IMR-90 (cell line): ENCODE data around the gene IRX3. TPM values are rescaled to one million over a fixed set of nuclear protein-coding genes. Genes with fewer than 3 reads are reported as not detected.

Experiments used
- ATAC-seq: fragments of 200-7000 bp; cut with Tn5 transposase; 2 replicates; pipeline ENCODE4 v1.9.1; 2020; ENCODE audit warnings: low read depth, mild to moderate bottlenecking, moderate library complexity
- BruUV-seq: library from RNA; stranded (reverse); fragments of 400-500 nt; replicated peaks from 2 replicates; lab custom pipeline; 2021; lab: Mats Ljungman, UMichigan
- CTCF ChIA-PET: fragments of 300-600 bp; formaldehyde crosslinking; extraction: SDS; loops from one replicate; lab custom pipeline; 2021; ENCODE audit warnings: antibody characterized with exemption; lab: Yijun Ruan, JAX
- POLR2A ChIA-PET: fragments of 300-600 bp; sonication (Branson Sonifier 250); formaldehyde crosslinking; loops from one replicate; lab custom pipeline; 2022; ENCODE audit warnings: antibody characterized with exemption; ENCODE audit not compliant: unreplicated experiment; lab: Charles Lee
- DNase-seq: peaks from one replicate; pipeline ENCODE4 v3.0.0; 2013
- H2AFZ ChIP-seq: replicated peaks from 2 replicates; pipeline ENCODE3; 2013; ENCODE audit warnings: low read length, mild to moderate bottlenecking; ENCODE audit not compliant: poor library complexity
- H2AK5ac ChIP-seq: 2 replicates; pipeline ENCODE4 v1.6.1; 2013; ENCODE audit warnings: low read depth, low read length, inconsistent platforms
- H2AK9ac ChIP-seq: replicated peaks from 2 replicates; pipeline ENCODE3; 2013; ENCODE audit warnings: mild to moderate bottlenecking, low read depth, low read length, moderate library complexity; ENCODE audit not compliant: poor library complexity
- H2BK120ac ChIP-seq: 2 replicates; pipeline ENCODE4 v1.6.1; 2013; ENCODE audit warnings: low read depth, low read length, inconsistent platforms
- H2BK15ac ChIP-seq: 3 replicates; pipeline ENCODE4 v1.6.1; 2013; ENCODE audit warnings: low read depth, low read length, inconsistent platforms
- H2BK20ac ChIP-seq: 2 replicates; pipeline ENCODE4 v1.6.1; 2013; ENCODE audit warnings: low read depth, mild to moderate bottlenecking, inconsistent platforms, low read length, moderate library complexity
- H2BK5ac ChIP-seq: 2 replicates; pipeline ENCODE4 v1.6.1; 2013; ENCODE audit warnings: mild to moderate bottlenecking, low read depth, low read length, inconsistent platforms; ENCODE audit not compliant: poor library complexity, severe bottlenecking
- H3K14ac ChIP-seq: replicated peaks from 2 replicates; pipeline ENCODE4 v1.6.1; 2013; ENCODE audit warnings: low read depth, low read length, inconsistent platforms
- H3K18ac ChIP-seq: 2 replicates; pipeline ENCODE4 v1.6.1; 2013; ENCODE audit warnings: low read depth, low read length, control low read depth
- H3K23ac ChIP-seq: 2 replicates; pipeline ENCODE4 v1.6.1; 2013; ENCODE audit warnings: low read depth, low read length, inconsistent platforms
- H3K27ac ChIP-seq: 2 replicates; pipeline ENCODE4 v1.5.1; 2013; ENCODE audit warnings: mild to moderate bottlenecking, control low read depth, low read length; ENCODE audit not compliant: insufficient read depth
- H3K27me3 ChIP-seq: 2 replicates; pipeline ENCODE4 v1.6.1; 2013; ENCODE audit warnings: low read length; ENCODE audit not compliant: control insufficient read depth, insufficient read depth
- H3K36me3 ChIP-seq: 2 replicates; pipeline ENCODE4 v1.6.1; 2013; ENCODE audit warnings: low read length, mixed read lengths; ENCODE audit not compliant: control insufficient read depth, insufficient read depth
- H3K4ac ChIP-seq: 2 replicates; pipeline ENCODE4 v1.6.1; 2013; ENCODE audit warnings: low read depth, low read length, inconsistent platforms
- H3K4me1 ChIP-seq: 2 replicates; pipeline ENCODE4 v1.6.1; 2013; ENCODE audit warnings: low read length, mixed read lengths; ENCODE audit not compliant: control insufficient read depth, insufficient read depth
- H3K4me2 ChIP-seq: 2 replicates; pipeline ENCODE4 v1.6.1; 2013; ENCODE audit warnings: low read depth, mild to moderate bottlenecking, control low read depth, low read length, moderate library complexity
- H3K4me3 ChIP-seq: 2 replicates; pipeline ENCODE4 v1.5.1; 2013; ENCODE audit warnings: low read depth, mild to moderate bottlenecking, control low read depth, low read length, moderate library complexity; ENCODE audit not compliant: insufficient read depth
- H3K56ac ChIP-seq: 2 replicates; pipeline ENCODE4 v1.6.1; 2013; ENCODE audit warnings: low read length, inconsistent platforms; ENCODE audit not compliant: insufficient read depth; ENCODE audit errors: extremely low read depth
- H3K79me1 ChIP-seq, 2 experiments: 2 replicates each; pipeline ENCODE4 v1.6.1; 2013; ENCODE audit warnings: low read length in 2 of 2, inconsistent platforms in 1 of 2, low read depth in 1 of 2
- H3K9ac ChIP-seq: 2 replicates; pipeline ENCODE4 v1.6.1; 2013; ENCODE audit warnings: low read depth, low read length, control low read depth
- H3K9me1 ChIP-seq: 2 replicates; pipeline ENCODE4 v1.6.1; 2013; ENCODE audit warnings: low read length, inconsistent platforms; ENCODE audit not compliant: insufficient read depth
- H3K9me3 ChIP-seq: 2 replicates; pipeline ENCODE4 v1.6.1; 2013; ENCODE audit warnings: low read length; ENCODE audit not compliant: control insufficient read depth, insufficient read depth
- H4K20me1 ChIP-seq: 2 replicates; pipeline ENCODE4 v1.6.1; 2013; ENCODE audit warnings: low read length, inconsistent platforms; ENCODE audit not compliant: insufficient read depth
- H4K5ac ChIP-seq: 2 replicates; pipeline ENCODE4 v1.6.1; 2013; ENCODE audit warnings: mild to moderate bottlenecking, low read depth, low read length, control low read depth
- H4K8ac ChIP-seq, 2 experiments: 2 replicates each; pipeline ENCODE4 v1.6.1; 2013; ENCODE audit warnings: low read depth in 2 of 2, low read length in 2 of 2, control low read depth in 1 of 2, inconsistent platforms in 1 of 2
- H4K91ac ChIP-seq: 2 replicates; pipeline ENCODE4 v1.6.1; 2013; ENCODE audit warnings: low read depth, low read length, inconsistent platforms; ENCODE audit not compliant: insufficient read depth
- BHLHE40 ChIP-seq: fragments of 150-350 bp; IDR thresholded peaks from 2 replicates; pipeline ENCODE4 v1.6.1; 2016; ENCODE audit warnings: mild to moderate bottlenecking, low read depth, low read length
- CEBPB ChIP-seq: IDR thresholded peaks from 2 replicates; pipeline ENCODE4 v1.6.1; 2012; ENCODE audit warnings: low read depth, low read length, improper control_type of control experiment
- CHD1 ChIP-seq: IDR thresholded peaks from 2 replicates; pipeline ENCODE4 v1.6.1; 2012; ENCODE audit warnings: low read depth, low read length, improper control_type of control experiment
- ELK1 ChIP-seq: fragments of 150-350 bp; IDR thresholded peaks from 2 replicates; pipeline ENCODE4 v1.6.1; 2016; ENCODE audit warnings: low read depth, mild to moderate bottlenecking, low read length, moderate library complexity, borderline replicate concordance
- FOS ChIP-seq: fragments of 150-350 bp; IDR thresholded peaks from 2 replicates; pipeline ENCODE4 v1.6.1; 2016; ENCODE audit warnings: low read depth, low read length
- MAFK ChIP-seq: IDR thresholded peaks from 2 replicates; pipeline ENCODE4 v1.6.1; 2012; ENCODE audit warnings: low read depth, low read length, improper control_type of control experiment
- MAZ ChIP-seq: IDR thresholded peaks from 2 replicates; pipeline ENCODE4 v1.6.1; 2012; ENCODE audit warnings: low read depth, mild to moderate bottlenecking, low read length, improper control_type of control experiment, moderate library complexity, borderline replicate concordance
- MXI1 ChIP-seq: IDR thresholded peaks from 2 replicates; pipeline ENCODE4 v1.6.1; 2012; ENCODE audit warnings: low read depth, mild to moderate bottlenecking, low read length, moderate library complexity, borderline replicate concordance
- NFE2L2 ChIP-seq: fragments of 150-350 bp; IDR thresholded peaks from 2 replicates; pipeline ENCODE4 v1.6.1; 2016; ENCODE audit warnings: low read depth, mild to moderate bottlenecking, low read length
- POLR2A ChIP-seq: IDR thresholded peaks from 2 replicates; pipeline ENCODE4 v1.6.1; 2012; ENCODE audit warnings: mild to moderate bottlenecking, low read depth, low read length
- RAD21 ChIP-seq: IDR thresholded peaks from 2 replicates; pipeline ENCODE4 v1.6.1; 2012; ENCODE audit warnings: low read length, improper control_type of control experiment
- RCOR1 ChIP-seq: IDR thresholded peaks from 2 replicates; pipeline ENCODE4 v1.6.1; 2012; ENCODE audit warnings: mild to moderate bottlenecking, low read length, improper control_type of control experiment; ENCODE audit not compliant: insufficient replicate concordance
- RFX5 ChIP-seq: IDR thresholded peaks from 2 replicates; pipeline ENCODE4 v1.8.0; 2012; ENCODE audit warnings: low read depth, mild to moderate bottlenecking, low read length, moderate library complexity
- SMC3 ChIP-seq: fragments of 150-350 bp; IDR thresholded peaks from 2 replicates; pipeline ENCODE4 v1.6.1; 2016; ENCODE audit warnings: low read depth, mild to moderate bottlenecking, antibody characterized with exemption, low read length, moderate library complexity
- WGBS, 2 experiments: methylation state at CpG; one replicate each; pipeline versions ENCODE4 v1.1.5 to v1.1.7; 2013; ENCODE audit warnings: missing lambda C conversion rate in 2 of 2; ENCODE audit not compliant: insufficient read length in 1 of 2; ENCODE audit errors: extremely low coverage in 2 of 2; 5-methylcytosine and 5-hydroxymethylcytosine counted together
- dilution Hi-C: fragments of 300-500 bp; cut with HindIII; formaldehyde crosslinking; loops from one replicate; pipeline ENCODE4 v1.14.3; 2018; ENCODE audit warnings: low sequenced_read_pairs; ENCODE audit not compliant: unreplicated experiment
- in situ Hi-C: fragments of 300-500 bp; cut with MboI; formaldehyde crosslinking; loops from 3 replicates; pipeline ENCODE4 v1.14.3; 2019; ENCODE audit warnings: low sequenced_read_pairs, inconsistent platforms, mixed read lengths
- intact Hi-C: fragments of 100-400 bp; cut with micrococcal nuclease; formaldehyde crosslinking; loops from 2 replicates; pipeline ENCODE4 v1.10.0; 2022
- polyA plus RNA-seq, 3 experiments: library from polyadenylated mRNA; depleted of rRNA; stranded (reverse); fragments of >200 nt; gene quantifications; 2 replicates each; pipeline ENCODE4 v1.2.3, GENCODE V29; 2012; ENCODE audit warnings: low replicate concordance in 1 of 3
- total RNA-seq: library from RNA; depleted of rRNA; stranded (reverse); fragments of >200 nt; gene quantifications from 2 replicates; pipeline ENCODE4 v1.2.3, GENCODE V29; 2012
- TF ChIP-seq, protein P1 (sequence below): conservative IDR thresholded peaks from 2 replicates; pipeline ENCODE4 v1.5.1; 2012; ENCODE audit warnings: mild to moderate bottlenecking, low read depth, low read length, improper control_type of control experiment
- TF ChIP-seq, protein P2 (sequence below): fragments of 150-350 bp; IDR thresholded peaks from 2 replicates; pipeline ENCODE4 v1.6.1; 2017; ENCODE audit warnings: mild to moderate bottlenecking, antibody characterized with exemption, low read length, low read depth

The IRX3 gene
- total and polyA plus RNA-seq, 2 of the 4 experiments (the other 2 are of a cell fraction) = not detected

GRCh38 chr16:54284931-54285413 lies 1.6 kb downstream of the IRX3 start:
- intact Hi-C loops = loop anchor here (5.0 to 10.0 kb wide), 4 partner anchors 340 to 650 kb away; partner anchors contain the start of gene IRX5
- no peak overlapping the region; the same call in 1 of the 2 replicates for H3K4me2 ChIP-seq
- no peak overlapping the region for H3K27ac ChIP-seq
- H2BK15ac ChIP-seq = no peak overlapping the region
- no peak overlapping the region for H2BK5ac ChIP-seq
- no peak overlapping the region for H2AFZ ChIP-seq
- no peak overlapping the region for H4K5ac ChIP-seq
- 9% methylated on average over 18 of the region's 42 CpGs; no CpG with 5 or more reads in 1 of the 2 experiments for WGBS, 2 experiments
- H3K9me3 ChIP-seq = peaks cover 17% of the 10 kb centered on the region
- H3K4me1 ChIP-seq = peaks cover 4% of the 10 kb centered on the region; the same call in 1 of the 2 replicates
- POLR2A ChIA-PET = interaction anchor here (0.6 kb wide), 1 partner anchor 516 kb away, joined by 3 read pairs; no protein-coding TSS in a partner anchor
- H3K56ac ChIP-seq = no peak overlapping the region
- no peaks in the 10 kb centered on the region for H4K20me1 ChIP-seq
- no peak overlapping the region for H2AK9ac ChIP-seq
- dilution Hi-C loops = no loop called here
- no peak overlapping the region for H3K9ac ChIP-seq
- H3K4ac ChIP-seq = no peak overlapping the region
- H3K18ac ChIP-seq = no peak overlapping the region
- no peak overlapping the region for H4K91ac ChIP-seq
- TF ChIP-seq, protein P1, sequence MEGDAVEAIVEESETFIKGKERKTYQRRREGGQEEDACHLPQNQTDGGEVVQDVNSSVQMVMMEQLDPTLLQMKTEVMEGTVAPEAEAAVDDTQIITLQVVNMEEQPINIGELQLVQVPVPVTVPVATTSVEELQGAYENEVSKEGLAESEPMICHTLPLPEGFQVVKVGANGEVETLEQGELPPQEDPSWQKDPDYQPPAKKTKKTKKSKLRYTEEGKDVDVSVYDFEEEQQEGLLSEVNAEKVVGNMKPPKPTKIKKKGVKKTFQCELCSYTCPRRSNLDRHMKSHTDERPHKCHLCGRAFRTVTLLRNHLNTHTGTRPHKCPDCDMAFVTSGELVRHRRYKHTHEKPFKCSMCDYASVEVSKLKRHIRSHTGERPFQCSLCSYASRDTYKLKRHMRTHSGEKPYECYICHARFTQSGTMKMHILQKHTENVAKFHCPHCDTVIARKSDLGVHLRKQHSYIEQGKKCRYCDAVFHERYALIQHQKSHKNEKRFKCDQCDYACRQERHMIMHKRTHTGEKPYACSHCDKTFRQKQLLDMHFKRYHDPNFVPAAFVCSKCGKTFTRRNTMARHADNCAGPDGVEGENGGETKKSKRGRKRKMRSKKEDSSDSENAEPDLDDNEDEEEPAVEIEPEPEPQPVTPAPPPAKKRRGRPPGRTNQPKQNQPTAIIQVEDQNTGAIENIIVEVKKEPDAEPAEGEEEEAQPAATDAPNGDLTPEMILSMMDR = no peak
- no peak for TF ChIP-seq BHLHE40
- TF ChIP-seq RFX5 = no peak
- TF ChIP-seq RAD21 = no peak
- TF ChIP-seq MXI1 = no peak
- no peak for TF ChIP-seq SMC3
- TF ChIP-seq MAFK = no peak
- no peak for TF ChIP-seq MAZ
- TF ChIP-seq CEBPB = no peak
- TF ChIP-seq FOS = no peak
- TF ChIP-seq, protein P2, sequence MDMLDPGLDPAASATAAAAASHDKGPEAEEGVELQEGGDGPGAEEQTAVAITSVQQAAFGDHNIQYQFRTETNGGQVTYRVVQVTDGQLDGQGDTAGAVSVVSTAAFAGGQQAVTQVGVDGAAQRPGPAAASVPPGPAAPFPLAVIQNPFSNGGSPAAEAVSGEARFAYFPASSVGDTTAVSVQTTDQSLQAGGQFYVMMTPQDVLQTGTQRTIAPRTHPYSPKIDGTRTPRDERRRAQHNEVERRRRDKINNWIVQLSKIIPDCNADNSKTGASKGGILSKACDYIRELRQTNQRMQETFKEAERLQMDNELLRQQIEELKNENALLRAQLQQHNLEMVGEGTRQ = no peak
- no peak for TF ChIP-seq POLR2A
- TF ChIP-seq NFE2L2 = no peak
- TF ChIP-seq ELK1 = no peak
- no peak for TF ChIP-seq CHD1
- no peak for TF ChIP-seq RCOR1
- H3K23ac ChIP-seq = no peak overlapping the region
- CTCF ChIA-PET = interaction anchor here (1.9 kb wide), 1 partner anchor 13 kb away, joined by 4 read pairs; no protein-coding TSS in a partner anchor
- no peak overlapping the region for H3K4me3 ChIP-seq
- no peak for DNase-seq
- H2AK5ac ChIP-seq = no peak overlapping the region
- H2BK20ac ChIP-seq = no peak overlapping the region
- H3K36me3 ChIP-seq = no peaks in the 10 kb centered on the region
- no peak overlapping the region for H4K8ac ChIP-seq
- no peaks in the 10 kb centered on the region for H3K9me1 ChIP-seq
- ATAC-seq = no peak
- no peaks in the 10 kb centered on the region for H3K79me1 ChIP-seq
- H2BK120ac ChIP-seq = no peak overlapping the region
- no TSS peak for BruUV-seq
- no peak overlapping the region for H3K14ac ChIP-seq
- in situ Hi-C loops = loop anchor here (10.0 to 25.0 kb wide), 3 partner anchors 523 to 730 kb away; partner anchors contain the start of gene IRX5
- H3K27me3 ChIP-seq = peaks cover 95% of the 10 kb centered on the region
